Measurements from ENCODE around the gene KDM4B. TPM values are rescaled to one million over a fixed set of nuclear protein-coding genes. Genes with fewer than 3 reads are reported as not detected.
A peak's percentile ranks its signal among the peaks of the same experiment; 100 is the strongest.

Gene KDM4B
- total RNA-seq, 4 donors from 2014 or later, result 26.6 to 84.2 (median 39.9) TPM

GRCh38 chr19:5038631-5039271 is 69.8 kb downstream of the KDM4B start:
- in situ Hi-C loops (cut with MboI; ENCODE audit: low pct_ligation_motif_present in 1 of 4, low pct_unique_long_range_greater_than_20kb in 1 of 4, low sequenced_read_pairs in 3 of 4), result loop anchor here in 2 of 4 donors (10.0 to 25.0 kb wide), 2 partner anchors 164 to 176 kb away; partner anchors contain the start of gene PLIN3 (in 1 of the 2)
- H3K27me3 ChIP-seq, result no peaks in the 10 kb centered on the region
- 88% methylated on average over 13 of the region's 14 CpGs; no CpG with 5 or more reads in 1 of the 2 donors for WGBS, 2 donors (ENCODE audit: low coverage in 1 of 2)
- TF ChIP-seq EP300 (IDR thresholded peaks at IDR 0.05; ENCODE audit: low read depth), result no peak
- TF ChIP-seq CTCF (IDR thresholded peaks at IDR 0.05), result peak in 4 of 5 experiments; percentile 49 to 61 (median 58)
- H3K4me1 ChIP-seq, result peaks cover 0 to 26% (median 9%) of the 10 kb centered on the region in 4 donors
- H3K27ac ChIP-seq, result no peak overlapping the region
- no peaks in the 10 kb centered on the region for H3K9me3 ChIP-seq
- H3K36me3 ChIP-seq, result peaks cover 0 to 5% (median 0%) of the 10 kb centered on the region in 4 donors
- DNase-seq, result no peak
- intact Hi-C loops (cut with DNase I; ENCODE audit: low total_unique reads), result loop anchor here (10.0 kb wide), 1 partner anchor 54 kb away; no protein-coding TSS in a partner anchor
- no peak overlapping the region for H3K4me3 ChIP-seq

GRCh38 chr19:5039642-5040543 is 71.0 kb downstream of the KDM4B start:
- H3K27ac ChIP-seq, result no peak overlapping the region
- DNase-seq, result no peak
- no peak overlapping the region for H3K4me3 ChIP-seq
- peaks cover 0 to 26% (median 9%) of the 10 kb centered on the region in 4 donors for H3K4me1 ChIP-seq
- TF ChIP-seq POLR2A (IDR thresholded peaks at IDR 0.05), result no peak
- TF ChIP-seq POLR2AphosphoS5 (IDR thresholded peaks at IDR 0.05), result no peak
- no peak for TF ChIP-seq EP300 (IDR thresholded peaks at IDR 0.05; ENCODE audit: low read depth)
- no peak for TF ChIP-seq CTCF (IDR thresholded peaks at IDR 0.05)
- no peaks in the 10 kb centered on the region for H3K9me3 ChIP-seq
- H3K36me3 ChIP-seq, result peaks cover 0 to 5% (median 0%) of the 10 kb centered on the region in 4 donors
- WGBS, 2 donors (ENCODE audit: low coverage in 1 of 2), result 95% methylated on average over 37 of the region's 43 CpGs; no CpG with 5 or more reads in 1 of the 2 donors
- intact Hi-C loops (cut with DNase I; ENCODE audit: low total_unique reads) (loop anchor here (10.0 kb wide), 2 partner anchors 55 to 535 kb away; no protein-coding TSS in a partner anchor), in situ Hi-C loops (cut with MboI; ENCODE audit: low pct_ligation_motif_present in 1 of 4, low pct_unique_long_range_greater_than_20kb in 1 of 4, low sequenced_read_pairs in 3 of 4) (loop anchor here in 2 of 4 donors (10.0 to 25.0 kb wide), 2 partner anchors 165 to 178 kb away; partner anchors contain the start of gene PLIN3 (in 1 of the 2))
- no peaks in the 10 kb centered on the region for H3K27me3 ChIP-seq

GRCh38 chr19:5040544-5041167 is 71.7 kb downstream of the KDM4B start:
- no peak overlapping the region for H3K27ac ChIP-seq

More at GRCh38 chr19:5040544-5041167, 71.7 kb downstream of the KDM4B start:
- no peaks in the 10 kb centered on the region for H3K27me3 ChIP-seq
- intact Hi-C loops (cut with DNase I; ENCODE audit: low total_unique reads) (loop anchor here (10.0 kb wide), 1 partner anchor 534 kb away; no protein-coding TSS in a partner anchor), in situ Hi-C loops (cut with MboI; ENCODE audit: low pct_ligation_motif_present in 1 of 4, low pct_unique_long_range_greater_than_20kb in 1 of 4, low sequenced_read_pairs in 3 of 4) (loop anchor here in 1 of 4 donors (25.0 kb wide), 1 partner anchor 178 kb away; the partner anchor contains the start of gene PLIN3)
- TF ChIP-seq EP300 (IDR thresholded peaks at IDR 0.05; ENCODE audit: low read depth) (no peak), POLR2AphosphoS5 (IDR thresholded peaks at IDR 0.05) (no peak), CTCF (IDR thresholded peaks at IDR 0.05) (no peak), POLR2A (IDR thresholded peaks at IDR 0.05) (no peak)
- 90% methylated on average over 18 of the region's 28 CpGs; no CpG with 5 or more reads in 1 of the 2 donors for WGBS, 2 donors (ENCODE audit: low coverage in 1 of 2)
- H3K4me3 ChIP-seq, result no peak overlapping the region
- no peaks in the 10 kb centered on the region for H3K9me3 ChIP-seq
- DNase-seq, result no peak
- H3K4me1 ChIP-seq, result peaks cover 0 to 29% (median 11%) of the 10 kb centered on the region in 4 donors
- peaks cover 0 to 5% (median 0%) of the 10 kb centered on the region in 4 donors for H3K36me3 ChIP-seq

Measured in transverse colon (tissue), 4 donors.